HG02642 (cell line): ENCODE measurements around the gene NOBOX.
"Not testable (repeated sequence)": the region's sequence is repeated elsewhere in the genome, so short reads cannot be mapped to it uniquely, and the experiment has no call there.

Experiments used
- ATAC-seq: cut with Tn5 transposase; IDR thresholded peaks from one replicate; pipeline ENCODE4 v1.9.1; 2021; ENCODE audit warnings: mild to moderate bottlenecking; ENCODE audit not compliant: unreplicated experiment, poor library complexity

Gene NOBOX

GRCh38 chr7:144397086-144397485 is 6.4 kb downstream of the NOBOX start:
- ATAC-seq, result no peak

GRCh38 chr7:144391823-144392255 is 11.7 kb downstream of the NOBOX start:
- no peak for ATAC-seq

- ATAC-seq, result no peak
Measured at GRCh38 chr7:144391014-144391413, 12.5 kb downstream of the NOBOX start.

- ATAC-seq, result no peak
Measured at GRCh38 chr7:144390481-144390880, 13.0 kb downstream of the NOBOX start.

- no peak for ATAC-seq
Measured at GRCh38 chr7:144388950-144389349, 14.5 kb downstream of the NOBOX start.

- no peak for ATAC-seq
Measured at GRCh38 chr7:144386741-144387140, 16.8 kb downstream of the NOBOX start.

GRCh38 chr7:144384555-144385245 is 18.8 kb downstream of the NOBOX start:
- ATAC-seq, result no peak

GRCh38 chr7:144384071-144384470 is 19.4 kb downstream of the NOBOX start:
- ATAC-seq, result peak; percentile 69

- ATAC-seq, result no peak
Measured at GRCh38 chr7:144379776-144380384, 23.6 kb downstream of the NOBOX start.

- no peak for ATAC-seq
Measured at GRCh38 chr7:144378651-144379050, 24.8 kb downstream of the NOBOX start.

GRCh38 chr7:144369221-144369620 is 34.3 kb downstream of the NOBOX start:
- not testable (repeated sequence) for ATAC-seq

GRCh38 chr7:144367250-144367649 is 36.2 kb downstream of the NOBOX start:
- ATAC-seq, result not testable (repeated sequence)

GRCh38 chr7:144365523-144365922 is 38.0 kb downstream of the NOBOX start:
- ATAC-seq, result not testable (repeated sequence)

GRCh38 chr7:144362061-144362460 is 41.4 kb downstream of the NOBOX start:
- not testable (repeated sequence) for ATAC-seq

- ATAC-seq, result not testable (repeated sequence)
Measured at GRCh38 chr7:144356860-144357259, 46.6 kb downstream of the NOBOX start.

GRCh38 chr7:144356185-144356584 is 47.3 kb downstream of the NOBOX start:
- not testable (repeated sequence) for ATAC-seq

GRCh38 chr7:144355176-144355822 is 48.2 kb downstream of the NOBOX start, which contains the start of gene ARHGEF5:
Gene ARHGEF5, plus strand, starts transcription at chr7:144355402. Its CDS starts 7,268 bp downstream, at chr7:144362670.
- ATAC-seq, result peak; percentile 80

- not testable (repeated sequence) for ATAC-seq
Measured at GRCh38 chr7:144351667-144352066, 51.8 kb downstream of the NOBOX start.

- ATAC-seq, result peak; percentile 21
Measured at GRCh38 chr7:144348625-144349024, 54.9 kb downstream of the NOBOX start.
